Liver (tissue), 9 donors: ENCODE data around the gene ENG. TPM values are rescaled to one million over a fixed set of nuclear protein-coding genes. Genes with fewer than 3 reads are reported as not detected.

Experiments
- DNase-seq: peaks from one replicate; pipeline ENCODE4 v3.0.0-alpha.2; 2017; ENCODE audit warnings: low spot score
- H3K27ac ChIP-seq, 2 donors: one replicate each; pipeline ENCODE4 v1.7.0; 2013; ENCODE audit warnings: inconsistent platforms in 2 of 2, low read length in 2 of 2, control low read depth in 1 of 2, low read depth in 1 of 2, mild to moderate bottlenecking in 1 of 2
- H3K27me3 ChIP-seq, 4 donors: one replicate each; pipeline versions ENCODE4 v1.6.1 to v1.7.0; 2013; ENCODE audit warnings: low read length in 3 of 4, inconsistent platforms in 1 of 4, mild to moderate bottlenecking in 1 of 4, moderate library complexity in 1 of 4; ENCODE audit not compliant: control insufficient read depth in 4 of 4, insufficient read depth in 4 of 4
- H3K36me3 ChIP-seq, 4 donors: one replicate each; pipeline versions ENCODE4 v1.6.1 to v1.7.0; 2013; ENCODE audit warnings: low read length in 3 of 4, mild to moderate bottlenecking in 3 of 4, low read depth in 1 of 4, moderate library complexity in 1 of 4; ENCODE audit not compliant: control insufficient read depth in 4 of 4, insufficient read depth in 3 of 4
- H3K4me1 ChIP-seq, 4 donors: one replicate each; pipeline versions ENCODE4 v1.6.1 to v1.7.0; 2013; ENCODE audit warnings: low read length in 3 of 4, mild to moderate bottlenecking in 3 of 4, moderate library complexity in 1 of 4; ENCODE audit not compliant: control insufficient read depth in 4 of 4, insufficient read depth in 4 of 4
- H3K4me3 ChIP-seq, 3 donors: one replicate each; pipeline versions ENCODE4 v1.6.1 to v1.7.0; 2013; ENCODE audit warnings: low read length in 3 of 3, control low read depth in 1 of 3, low read depth in 1 of 3, mild to moderate bottlenecking in 1 of 3
- H3K9ac ChIP-seq, 2 donors: one replicate each; pipeline ENCODE4 v1.7.0; 2013; ENCODE audit warnings: low read length in 2 of 2, mild to moderate bottlenecking in 2 of 2, moderate library complexity in 2 of 2, control low read depth in 1 of 2, low read depth in 1 of 2
- H3K9me3 ChIP-seq, 4 donors: one replicate each; pipeline versions ENCODE4 v1.6.1 to v1.7.0; 2013; ENCODE audit warnings: low read length in 3 of 4; ENCODE audit not compliant: control insufficient read depth in 4 of 4
- CTCF ChIP-seq: fragments of 150-350 bp; IDR thresholded peaks from 2 replicates; pipeline ENCODE4 v1.5.1; 2017; ENCODE audit warnings: improper control_type of control experiment, low read depth, low read length; ENCODE audit not compliant: missing input control
- EGR1 ChIP-seq, 2 donors: IDR thresholded peaks; 2 replicates each; pipeline ENCODE4 v1.6.1; 2016 to 2018; ENCODE audit warnings: antibody characterized with exemption in 2 of 2, low read depth in 2 of 2
- FOXA1 ChIP-seq: IDR thresholded peaks from 2 replicates; pipeline ENCODE4 v1.6.1; 2016; ENCODE audit warnings: antibody characterized with exemption
- GABPA ChIP-seq, 2 donors: IDR thresholded peaks in 1 of 2; conservative IDR thresholded peaks in 1 of 2; 2 replicates each; pipeline ENCODE4 v1.6.1; 2016; ENCODE audit warnings: antibody characterized with exemption in 2 of 2, mild to moderate bottlenecking in 1 of 2, moderate library complexity in 1 of 2
- HNF4A ChIP-seq, 2 donors: conservative IDR thresholded peaks; 2 replicates each; pipeline ENCODE4 v1.6.1; 2016; ENCODE audit warnings: antibody characterized with exemption in 2 of 2, mild to moderate bottlenecking in 2 of 2
- JUND ChIP-seq, 2 donors: IDR thresholded peaks; 2 replicates each; pipeline ENCODE4 v1.6.1; 2016; ENCODE audit warnings: antibody characterized with exemption in 2 of 2
- NR2F2 ChIP-seq: IDR thresholded peaks from 2 replicates; pipeline ENCODE4 v1.6.1; 2016; ENCODE audit warnings: antibody characterized with exemption
- RAD21 ChIP-seq, 2 donors: IDR thresholded peaks; 2 replicates each; pipeline ENCODE4 v1.6.1; 2016; ENCODE audit warnings: antibody characterized with exemption in 2 of 2, mild to moderate bottlenecking in 2 of 2
- REST ChIP-seq: IDR thresholded peaks from 2 replicates; pipeline ENCODE4 v1.6.1; 2016; ENCODE audit warnings: antibody characterized with exemption, mild to moderate bottlenecking
- RXRA ChIP-seq, 2 donors: IDR thresholded peaks; 2 replicates each; pipeline ENCODE4 v1.6.1; 2017 to 2018; ENCODE audit warnings: antibody characterized with exemption in 2 of 2, mild to moderate bottlenecking in 1 of 2
- SP1 ChIP-seq: IDR thresholded peaks from 2 replicates; pipeline ENCODE4 v1.6.1; 2018; ENCODE audit warnings: antibody characterized with exemption, mild to moderate bottlenecking
- TAF1 ChIP-seq: conservative IDR thresholded peaks from 2 replicates; pipeline ENCODE4 v1.6.1; 2016; ENCODE audit warnings: antibody characterized with exemption, mild to moderate bottlenecking
- YY1 ChIP-seq: IDR thresholded peaks from 2 replicates; pipeline ENCODE4 v1.6.1; 2016; ENCODE audit warnings: antibody characterized with exemption, mild to moderate bottlenecking
- WGBS: extraction: QIAGEN DNeasy Blood & Tissue Kit; methylation state at CpG from one replicate; pipeline ENCODE4 v1.1.7; 2013; 5-methylcytosine and 5-hydroxymethylcytosine counted together
- polyA plus RNA-seq, 2 donors: library from polyadenylated mRNA; stranded (reverse) in 1 of 2; unstranded in 1 of 2; fragments of 200-250 nt in 1 of 2; fragments of >200 nt in 1 of 2; fragmentation: Nextera tagmentation in 1 of 2; extraction: Ambion mirVana in 1 of 2; gene quantifications; one replicate each; pipeline versions ENCODE4 v1.2.1 to v1.2.3, GENCODE V29; 2013 to 2015
- total RNA-seq, 2 donors: library from RNA; depleted of rRNA; stranded (reverse); fragments of >200 nt; gene quantifications; one replicate each; pipeline ENCODE4 v1.2.3, GENCODE V29; 2014
- TF ChIP-seq, protein P1 (sequence below): IDR thresholded peaks from 2 replicates; pipeline ENCODE4 v1.6.1; 2016; ENCODE audit warnings: antibody characterized with exemption
- TF ChIP-seq, protein P2 (sequence below): IDR thresholded peaks from 2 replicates; pipeline ENCODE4 v1.6.1; 2016; ENCODE audit warnings: antibody characterized with exemption
- TF ChIP-seq, protein P3 (sequence below): IDR thresholded peaks from 2 replicates; pipeline ENCODE4 v1.6.1; 2016; ENCODE audit warnings: antibody characterized with exemption
- donor health status: healthy.
- donor health status: healthy.
- donor health status: healthy.
- donor health status: healthy.
- donor health status: healthy.

Gene ENG
- total and polyA plus RNA-seq, 4 donors, result 12.8 to 91.3 (median 24.2) TPM

DNA sequence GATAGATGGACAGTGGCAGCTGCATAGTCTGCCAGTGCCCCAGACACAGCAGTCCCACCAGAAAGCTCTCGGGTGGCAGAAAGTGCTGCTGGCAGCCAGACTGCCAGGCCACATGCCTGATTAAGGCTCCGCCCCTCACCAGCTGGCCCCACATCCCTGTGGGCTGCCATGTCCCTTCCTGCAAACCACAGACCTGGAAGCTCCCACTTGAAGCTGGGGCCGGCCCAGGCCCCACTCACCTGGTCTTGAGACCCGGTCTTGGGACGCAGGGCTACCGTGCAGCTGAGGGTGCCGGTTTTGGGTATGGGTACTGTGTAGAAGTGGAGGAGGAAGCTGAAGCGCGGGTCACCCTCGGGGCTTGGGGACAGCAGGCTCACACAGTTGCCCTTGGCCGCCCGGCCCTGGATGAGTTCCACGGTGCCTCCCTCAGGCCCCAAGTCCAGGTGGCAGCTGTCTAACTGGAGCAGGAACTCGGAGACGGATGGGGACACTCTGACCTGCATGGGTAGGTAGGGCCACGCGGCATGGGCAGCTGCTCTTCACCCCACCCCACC is 36.5 kb downstream of the ENG start:
- WGBS, result 82% methylated on average over 17 of the region's 17 CpGs
- TF ChIP-seq JUND (IDR thresholded peaks at IDR 0.05), result no peak
- TF ChIP-seq, protein P1, sequence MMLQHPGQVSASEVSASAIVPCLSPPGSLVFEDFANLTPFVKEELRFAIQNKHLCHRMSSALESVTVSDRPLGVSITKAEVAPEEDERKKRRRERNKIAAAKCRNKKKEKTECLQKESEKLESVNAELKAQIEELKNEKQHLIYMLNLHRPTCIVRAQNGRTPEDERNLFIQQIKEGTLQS, result no peak
- no peak for TF ChIP-seq HNF4A (conservative IDR thresholded peaks at IDR 0.05)
- TF ChIP-seq NR2F2, result no peak
- no peak for TF ChIP-seq GABPA (IDR thresholded peaks at IDR 0.05 in 1 of 2, conservative IDR thresholded peaks at IDR 0.05 in 1 of 2)
- TF ChIP-seq, protein P2, sequence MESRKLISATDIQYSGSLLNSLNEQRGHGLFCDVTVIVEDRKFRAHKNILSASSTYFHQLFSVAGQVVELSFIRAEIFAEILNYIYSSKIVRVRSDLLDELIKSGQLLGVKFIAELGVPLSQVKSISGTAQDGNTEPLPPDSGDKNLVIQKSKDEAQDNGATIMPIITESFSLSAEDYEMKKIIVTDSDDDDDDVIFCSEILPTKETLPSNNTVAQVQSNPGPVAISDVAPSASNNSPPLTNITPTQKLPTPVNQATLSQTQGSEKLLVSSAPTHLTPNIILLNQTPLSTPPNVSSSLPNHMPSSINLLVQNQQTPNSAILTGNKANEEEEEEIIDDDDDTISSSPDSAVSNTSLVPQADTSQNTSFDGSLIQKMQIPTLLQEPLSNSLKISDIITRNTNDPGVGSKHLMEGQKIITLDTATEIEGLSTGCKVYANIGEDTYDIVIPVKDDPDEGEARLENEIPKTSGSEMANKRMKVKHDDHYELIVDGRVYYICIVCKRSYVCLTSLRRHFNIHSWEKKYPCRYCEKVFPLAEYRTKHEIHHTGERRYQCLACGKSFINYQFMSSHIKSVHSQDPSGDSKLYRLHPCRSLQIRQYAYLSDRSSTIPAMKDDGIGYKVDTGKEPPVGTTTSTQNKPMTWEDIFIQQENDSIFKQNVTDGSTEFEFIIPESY, result no peak
- Histone ChIP-seq H3K4me1 (no peaks in the 10 kb centered on the region), H3K27ac (no peak overlapping the region), H3K36me3 (peaks cover 16 to 44% (median 23%) of the 10 kb centered on the region in 4 donors), H3K27me3 (no peaks in the 10 kb centered on the region), H3K9ac (no peak overlapping the region), H3K9me3 (no peaks in the 10 kb centered on the region), H3K4me3 (no peak overlapping the region)
- DNase-seq, result no peak

DNA sequence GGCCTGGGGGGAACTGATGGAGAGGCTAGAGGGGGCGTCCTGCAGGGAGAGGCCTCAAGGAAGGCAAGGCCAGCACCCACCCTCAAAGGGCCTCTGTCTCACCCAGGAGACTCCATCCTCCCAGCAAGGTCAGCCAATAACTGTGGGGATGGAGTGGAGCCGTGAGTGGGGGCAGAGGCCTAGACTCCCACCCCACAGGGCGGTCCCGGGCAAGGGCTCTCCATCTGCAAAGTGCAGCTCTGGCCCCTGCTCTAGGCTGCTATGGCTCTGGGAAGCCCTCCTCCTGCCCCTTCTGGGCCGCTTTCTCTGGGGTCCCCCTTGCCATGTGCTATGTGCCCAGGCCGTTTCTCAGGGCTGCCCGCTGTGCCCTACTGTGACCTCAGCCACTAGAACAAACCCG is 37.7 kb downstream of the ENG start:
- Histone ChIP-seq H3K27ac (no peak overlapping the region), H3K36me3 (peaks cover 21 to 47% (median 26%) of the 10 kb centered on the region in 4 donors), H3K27me3 (no peaks in the 10 kb centered on the region), H3K4me1 (no peaks in the 10 kb centered on the region), H3K4me3 (no peak overlapping the region), H3K9me3 (no peaks in the 10 kb centered on the region), H3K9ac (no peak overlapping the region)
- no peak for DNase-seq
- TF ChIP-seq RAD21 (IDR thresholded peaks at IDR 0.05) (no peak), CTCF (no peak), EGR1 (IDR thresholded peaks at IDR 0.05; ENCODE audit: low read depth in 2 of 2) (no peak), REST (no peak), YY1 (no peak), NR2F2 (no peak), FOXA1 (no peak), RXRA (IDR thresholded peaks at IDR 0.05) (no peak), TAF1 (no peak), HNF4A (conservative IDR thresholded peaks at IDR 0.05) (no peak), GABPA (IDR thresholded peaks at IDR 0.05 in 1 of 2, conservative IDR thresholded peaks at IDR 0.05 in 1 of 2) (no peak), SP1 (no peak)
- TF ChIP-seq, protein P3, sequence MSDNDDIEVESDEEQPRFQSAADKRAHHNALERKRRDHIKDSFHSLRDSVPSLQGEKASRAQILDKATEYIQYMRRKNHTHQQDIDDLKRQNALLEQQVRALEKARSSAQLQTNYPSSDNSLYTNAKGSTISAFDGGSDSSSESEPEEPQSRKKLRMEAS, result no peak
- TF ChIP-seq, protein P1, result no peak
- 88% methylated on average over 8 of the region's 8 CpGs for WGBS
